HepG2 (cell line): ENCODE results near the gene CUEDC2. TPM values are rescaled to one million over a fixed set of nuclear protein-coding genes. Genes with fewer than 3 reads are reported as not detected.

ENCODE experiments used
- JDP2 ChIP-seq: sonication (generic); formaldehyde crosslinking; IDR thresholded peaks from 2 replicates; pipeline ENCODE4 v1.8.1; 2022; ENCODE audit warnings: missing genetic modification reagents, borderline replicate concordance
- NAIF1 ChIP-seq: sonication (generic); formaldehyde crosslinking; IDR thresholded peaks from 2 replicates; pipeline ENCODE4 v1.5.0; 2020; ENCODE audit warnings: mild to moderate bottlenecking, missing genetic modification reagents, borderline replicate concordance
- RFX5 ChIP-seq: IDR thresholded peaks from 2 replicates; pipeline ENCODE4 v1.6.1; 2011; ENCODE audit warnings: low read depth, low read length, improper control_type of control experiment
- ZBTB7A ChIP-seq: sonication (generic); formaldehyde crosslinking; IDR thresholded peaks from 2 replicates; pipeline ENCODE4 v1.8.0; 2022; ENCODE audit warnings: mild to moderate bottlenecking, missing genetic modification reagents
- ZNF160 ChIP-seq: sonication (generic); formaldehyde crosslinking; IDR thresholded peaks from 2 replicates; pipeline ENCODE4 v1.8.0; 2022; ENCODE audit warnings: mild to moderate bottlenecking, inconsistent platforms, missing genetic modification reagents
- ZNF33B ChIP-seq: sonication (generic); formaldehyde crosslinking; IDR thresholded peaks from 2 replicates; pipeline ENCODE4 v1.5.1; 2020; ENCODE audit warnings: mild to moderate bottlenecking, missing genetic modification reagents
- ZNF782 ChIP-seq: sonication (generic); formaldehyde crosslinking; IDR thresholded peaks from 2 replicates; pipeline ENCODE4 v1.4.0; 2020; ENCODE audit warnings: missing genetic modification reagents, mild to moderate bottlenecking, borderline replicate concordance
- polyA plus RNA-seq, 8 experiments: library from polyadenylated mRNA; depleted of rRNA in 3 of 8; stranded (reverse) in 7 of 8; unstranded in 1 of 8; fragments of >200 nt; fragmentation: Illumina TruSeq in 4 of 8; extraction: Trizol in 4 of 8; gene quantifications; 2 replicates each; pipeline versions ENCODE4 v1.2.1 to v1.2.3, GENCODE V29; 2011 to 2016; ENCODE audit warnings: low read depth in 4 of 8, missing spikeins in 1 of 8, mixed read lengths in 1 of 8; ENCODE audit not compliant: insufficient read depth in 1 of 8
- total RNA-seq, 5 experiments: library from RNA; depleted of rRNA; stranded (reverse); fragments of >200 nt; fragmentation: Illumina TruSeq; extraction: Trizol; gene quantifications; 2 replicates each; pipeline ENCODE4 v1.2.3, GENCODE V29; 2016; ENCODE audit warnings: low read depth in 1 of 5
- TF ChIP-seq, protein P1 (sequence below): sonication (generic); formaldehyde crosslinking; IDR thresholded peaks from 2 replicates; pipeline ENCODE4 v1.4.0; 2020; ENCODE audit warnings: missing genetic modification reagents, low read depth, mild to moderate bottlenecking, borderline replicate concordance
- TF ChIP-seq, protein P2 (sequence below): sonication (generic); formaldehyde crosslinking; IDR thresholded peaks from 2 replicates; pipeline ENCODE4 v1.4.0; 2020; ENCODE audit warnings: missing genetic modification reagents, borderline replicate concordance
- TF ChIP-seq, protein P3 (sequence below): IDR thresholded peaks from 2 replicates; pipeline ENCODE4 v1.4.0; 2020; ENCODE audit warnings: mild to moderate bottlenecking, missing genetic modification reagents
- TF ChIP-seq, protein P4 (sequence below): sonication (generic); formaldehyde crosslinking; IDR thresholded peaks from 2 replicates; pipeline ENCODE4 v1.8.1; 2022; ENCODE audit warnings: mild to moderate bottlenecking, missing genetic modification reagents
- TF ChIP-seq, protein P5 (sequence below): sonication (generic); formaldehyde crosslinking; IDR thresholded peaks from 2 replicates; pipeline ENCODE4 v1.4.0; 2020; ENCODE audit warnings: mild to moderate bottlenecking, low read depth, missing genetic modification reagents
- TF ChIP-seq, protein P6 (sequence below): sonication (generic); formaldehyde crosslinking; IDR thresholded peaks from 2 replicates; pipeline ENCODE4 v1.5.1; 2020; ENCODE audit warnings: mild to moderate bottlenecking, missing genetic modification reagents, borderline replicate concordance

Gene CUEDC2
- total and polyA plus RNA-seq, 2 of the 13 experiments (the other 11 are each of a cell fraction or from before 2014, with no cell fraction given), result 13.1 to 18.4 TPM

DNA sequence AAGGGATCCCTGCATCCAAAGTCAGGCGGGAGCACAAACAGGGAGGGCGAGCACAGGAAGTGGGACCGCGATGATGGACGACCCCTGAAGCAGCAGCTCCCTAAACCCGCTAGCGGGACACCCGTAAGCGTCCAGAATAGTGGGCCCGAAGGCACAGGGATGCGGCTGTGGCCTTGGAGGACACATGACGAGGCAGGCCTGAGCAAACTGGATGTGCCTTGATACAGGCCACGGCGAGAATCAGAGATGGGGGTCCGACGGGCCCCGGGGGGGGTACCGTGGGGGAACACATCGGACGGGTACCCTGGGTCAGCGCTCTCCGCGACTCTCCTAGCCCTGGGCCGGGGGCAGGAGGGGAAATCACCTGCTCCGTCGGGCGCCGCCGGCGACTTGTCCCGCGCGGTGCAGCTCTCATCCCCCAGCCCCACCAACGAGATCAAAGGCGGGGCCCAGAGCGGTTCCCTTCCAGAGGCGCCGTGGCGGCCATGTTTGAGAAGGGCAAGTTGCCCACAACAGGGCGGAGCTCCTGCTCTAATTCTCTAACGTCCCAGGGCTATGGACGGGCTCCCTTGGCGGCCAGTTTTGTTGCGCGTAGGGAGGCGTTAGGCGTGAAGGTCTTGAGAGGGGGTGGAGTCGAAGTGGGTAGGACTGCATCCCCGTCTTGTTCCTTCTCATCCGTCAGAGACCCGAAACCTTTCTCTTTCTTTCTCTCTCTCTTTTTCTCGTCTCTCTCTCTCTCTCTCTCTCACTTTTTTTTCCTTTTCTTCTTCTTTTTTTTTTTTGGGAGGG lies at the start of gene CUEDC2 (continued):
- TF ChIP-seq, protein P1, sequence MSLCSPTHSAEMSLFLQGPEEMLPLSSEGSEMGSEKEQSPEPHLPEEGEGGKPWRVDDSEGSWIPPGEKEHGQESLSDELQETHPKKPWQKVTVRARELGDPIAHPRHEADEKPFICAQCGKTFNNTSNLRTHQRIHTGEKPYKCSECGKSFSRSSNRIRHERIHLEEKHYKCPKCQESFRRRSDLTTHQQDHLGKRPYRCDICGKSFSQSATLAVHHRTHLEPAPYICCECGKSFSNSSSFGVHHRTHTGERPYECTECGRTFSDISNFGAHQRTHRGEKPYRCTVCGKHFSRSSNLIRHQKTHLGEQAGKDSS (CRISPR knock-in tag), result 0 out of 2 replicates have a peak, but pooled peaks have one; percentile 62
- no peak for TF ChIP-seq RFX5
- peak; percentile 54; the same call in 1 of the 2 replicates for TF ChIP-seq ZNF33B (CRISPR knock-in tag)
- TF ChIP-seq, protein P2, sequence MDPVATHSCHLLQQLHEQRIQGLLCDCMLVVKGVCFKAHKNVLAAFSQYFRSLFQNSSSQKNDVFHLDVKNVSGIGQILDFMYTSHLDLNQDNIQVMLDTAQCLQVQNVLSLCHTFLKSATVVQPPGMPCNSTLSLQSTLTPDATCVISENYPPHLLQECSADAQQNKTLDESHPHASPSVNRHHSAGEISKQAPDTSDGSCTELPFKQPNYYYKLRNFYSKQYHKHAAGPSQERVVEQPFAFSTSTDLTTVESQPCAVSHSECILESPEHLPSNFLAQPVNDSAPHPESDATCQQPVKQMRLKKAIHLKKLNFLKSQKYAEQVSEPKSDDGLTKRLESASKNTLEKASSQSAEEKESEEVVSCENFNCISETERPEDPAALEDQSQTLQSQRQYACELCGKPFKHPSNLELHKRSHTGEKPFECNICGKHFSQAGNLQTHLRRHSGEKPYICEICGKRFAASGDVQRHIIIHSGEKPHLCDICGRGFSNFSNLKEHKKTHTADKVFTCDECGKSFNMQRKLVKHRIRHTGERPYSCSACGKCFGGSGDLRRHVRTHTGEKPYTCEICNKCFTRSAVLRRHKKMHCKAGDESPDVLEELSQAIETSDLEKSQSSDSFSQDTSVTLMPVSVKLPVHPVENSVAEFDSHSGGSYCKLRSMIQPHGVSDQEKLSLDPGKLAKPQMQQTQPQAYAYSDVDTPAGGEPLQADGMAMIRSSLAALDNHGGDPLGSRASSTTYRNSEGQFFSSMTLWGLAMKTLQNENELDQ, result no peak
- TF ChIP-seq, protein P3, sequence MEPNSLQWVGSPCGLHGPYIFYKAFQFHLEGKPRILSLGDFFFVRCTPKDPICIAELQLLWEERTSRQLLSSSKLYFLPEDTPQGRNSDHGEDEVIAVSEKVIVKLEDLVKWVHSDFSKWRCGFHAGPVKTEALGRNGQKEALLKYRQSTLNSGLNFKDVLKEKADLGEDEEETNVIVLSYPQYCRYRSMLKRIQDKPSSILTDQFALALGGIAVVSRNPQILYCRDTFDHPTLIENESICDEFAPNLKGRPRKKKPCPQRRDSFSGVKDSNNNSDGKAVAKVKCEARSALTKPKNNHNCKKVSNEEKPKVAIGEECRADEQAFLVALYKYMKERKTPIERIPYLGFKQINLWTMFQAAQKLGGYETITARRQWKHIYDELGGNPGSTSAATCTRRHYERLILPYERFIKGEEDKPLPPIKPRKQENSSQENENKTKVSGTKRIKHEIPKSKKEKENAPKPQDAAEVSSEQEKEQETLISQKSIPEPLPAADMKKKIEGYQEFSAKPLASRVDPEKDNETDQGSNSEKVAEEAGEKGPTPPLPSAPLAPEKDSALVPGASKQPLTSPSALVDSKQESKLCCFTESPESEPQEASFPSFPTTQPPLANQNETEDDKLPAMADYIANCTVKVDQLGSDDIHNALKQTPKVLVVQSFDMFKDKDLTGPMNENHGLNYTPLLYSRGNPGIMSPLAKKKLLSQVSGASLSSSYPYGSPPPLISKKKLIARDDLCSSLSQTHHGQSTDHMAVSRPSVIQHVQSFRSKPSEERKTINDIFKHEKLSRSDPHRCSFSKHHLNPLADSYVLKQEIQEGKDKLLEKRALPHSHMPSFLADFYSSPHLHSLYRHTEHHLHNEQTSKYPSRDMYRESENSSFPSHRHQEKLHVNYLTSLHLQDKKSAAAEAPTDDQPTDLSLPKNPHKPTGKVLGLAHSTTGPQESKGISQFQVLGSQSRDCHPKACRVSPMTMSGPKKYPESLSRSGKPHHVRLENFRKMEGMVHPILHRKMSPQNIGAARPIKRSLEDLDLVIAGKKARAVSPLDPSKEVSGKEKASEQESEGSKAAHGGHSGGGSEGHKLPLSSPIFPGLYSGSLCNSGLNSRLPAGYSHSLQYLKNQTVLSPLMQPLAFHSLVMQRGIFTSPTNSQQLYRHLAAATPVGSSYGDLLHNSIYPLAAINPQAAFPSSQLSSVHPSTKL (CRISPR knock-in tag), result peak; percentile 43
- peak; percentile 80; the same call in 1 of the 2 replicates for TF ChIP-seq ZNF782
- TF ChIP-seq, protein P4, sequence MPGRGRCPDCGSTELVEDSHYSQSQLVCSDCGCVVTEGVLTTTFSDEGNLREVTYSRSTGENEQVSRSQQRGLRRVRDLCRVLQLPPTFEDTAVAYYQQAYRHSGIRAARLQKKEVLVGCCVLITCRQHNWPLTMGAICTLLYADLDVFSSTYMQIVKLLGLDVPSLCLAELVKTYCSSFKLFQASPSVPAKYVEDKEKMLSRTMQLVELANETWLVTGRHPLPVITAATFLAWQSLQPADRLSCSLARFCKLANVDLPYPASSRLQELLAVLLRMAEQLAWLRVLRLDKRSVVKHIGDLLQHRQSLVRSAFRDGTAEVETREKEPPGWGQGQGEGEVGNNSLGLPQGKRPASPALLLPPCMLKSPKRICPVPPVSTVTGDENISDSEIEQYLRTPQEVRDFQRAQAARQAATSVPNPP (CRISPR knock-in tag), result 0 out of 2 replicates have a peak, but pooled peaks have one; percentile 29
- TF ChIP-seq ZBTB7A (CRISPR knock-in tag), result peak; percentile 72
- TF ChIP-seq, protein P5, sequence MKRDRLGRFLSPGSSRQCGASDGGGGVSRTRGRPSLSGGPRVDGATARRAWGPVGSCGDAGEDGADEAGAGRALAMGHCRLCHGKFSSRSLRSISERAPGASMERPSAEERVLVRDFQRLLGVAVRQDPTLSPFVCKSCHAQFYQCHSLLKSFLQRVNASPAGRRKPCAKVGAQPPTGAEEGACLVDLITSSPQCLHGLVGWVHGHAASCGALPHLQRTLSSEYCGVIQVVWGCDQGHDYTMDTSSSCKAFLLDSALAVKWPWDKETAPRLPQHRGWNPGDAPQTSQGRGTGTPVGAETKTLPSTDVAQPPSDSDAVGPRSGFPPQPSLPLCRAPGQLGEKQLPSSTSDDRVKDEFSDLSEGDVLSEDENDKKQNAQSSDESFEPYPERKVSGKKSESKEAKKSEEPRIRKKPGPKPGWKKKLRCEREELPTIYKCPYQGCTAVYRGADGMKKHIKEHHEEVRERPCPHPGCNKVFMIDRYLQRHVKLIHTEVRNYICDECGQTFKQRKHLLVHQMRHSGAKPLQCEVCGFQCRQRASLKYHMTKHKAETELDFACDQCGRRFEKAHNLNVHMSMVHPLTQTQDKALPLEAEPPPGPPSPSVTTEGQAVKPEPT (CRISPR knock-in tag), result 0 out of 2 replicates have a peak, but pooled peaks have one; percentile 69
- TF ChIP-seq, protein P6, sequence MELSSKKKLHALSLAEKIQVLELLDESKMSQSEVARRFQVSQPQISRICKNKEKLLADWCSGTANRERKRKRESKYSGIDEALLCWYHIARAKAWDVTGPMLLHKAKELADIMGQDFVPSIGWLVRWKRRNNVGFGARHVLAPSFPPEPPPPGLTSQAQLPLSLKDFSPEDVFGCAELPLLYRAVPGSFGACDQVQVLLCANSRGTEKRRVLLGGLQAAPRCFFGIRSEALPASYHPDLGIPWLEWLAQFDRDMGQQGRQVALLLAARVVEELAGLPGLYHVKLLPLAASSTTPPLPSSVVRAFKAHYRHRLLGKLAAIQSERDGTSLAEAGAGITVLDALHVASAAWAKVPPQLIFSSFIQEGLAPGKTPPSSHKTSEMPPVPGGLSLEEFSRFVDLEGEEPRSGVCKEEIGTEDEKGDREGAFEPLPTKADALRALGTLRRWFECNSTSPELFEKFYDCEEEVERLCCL (CRISPR knock-in tag), result no peak
- no peak for TF ChIP-seq JDP2 (CRISPR knock-in tag)
- TF ChIP-seq NAIF1 (CRISPR knock-in tag), result peak; percentile 58; the same call in 1 of the 2 replicates
- no peak for TF ChIP-seq ZNF160
